ENCODE data around the gene CDH6. TPM values are rescaled to one million over a fixed set of nuclear protein-coding genes. Genes with fewer than 3 reads are reported as not detected.

CDH6 gene
- total RNA-seq, 1 donor from 2014 or later: 5.7 TPM

DNA sequence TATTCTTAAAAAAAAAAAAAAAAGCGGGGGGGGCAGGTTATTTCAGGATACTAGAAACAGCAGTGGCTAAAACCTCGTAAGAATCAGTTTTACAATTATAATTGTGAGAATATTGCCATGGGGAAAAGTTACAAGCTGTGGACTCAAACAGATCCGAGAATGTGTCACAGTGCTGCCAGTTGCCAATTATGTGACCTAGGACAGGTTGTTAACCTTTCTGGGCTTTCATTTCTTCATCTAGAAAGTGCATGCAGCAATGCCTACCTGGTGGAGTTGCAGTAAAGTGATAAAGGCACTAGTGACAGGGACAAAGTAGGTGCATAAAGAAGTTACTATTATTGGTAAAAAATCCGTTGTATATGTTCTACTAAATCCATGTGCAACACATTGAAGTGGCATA is 75.8 kb downstream of the CDH6 start:
- no peak overlapping the region for H3K4me3 ChIP-seq (ENCODE audit: low read length in 3 of 3)
- no peak overlapping the region for H3K9ac ChIP-seq (ENCODE audit: low read depth in 1 of 3, low read length in 3 of 3)
- no peaks in the 10 kb centered on the region for H3K36me3 ChIP-seq (ENCODE audit: control insufficient read depth in 3 of 3, insufficient read depth in 3 of 3, low read length in 3 of 3)
- peaks cover 0 to 3% (median 2%) of the 10 kb centered on the region in 3 donors for H3K27me3 ChIP-seq (ENCODE audit: control insufficient read depth in 3 of 3, insufficient read depth in 3 of 3, low read length in 3 of 3)
- H3K27ac ChIP-seq (ENCODE audit: low read depth, low read length): no peak overlapping the region
- H3K4me1 ChIP-seq (ENCODE audit: control insufficient read depth in 3 of 3, insufficient read depth in 3 of 3, low read length in 3 of 3): no peaks in the 10 kb centered on the region
- H3K9me3 ChIP-seq (ENCODE audit: control insufficient read depth in 3 of 3, low read length in 3 of 3): no peaks in the 10 kb centered on the region

DNA sequence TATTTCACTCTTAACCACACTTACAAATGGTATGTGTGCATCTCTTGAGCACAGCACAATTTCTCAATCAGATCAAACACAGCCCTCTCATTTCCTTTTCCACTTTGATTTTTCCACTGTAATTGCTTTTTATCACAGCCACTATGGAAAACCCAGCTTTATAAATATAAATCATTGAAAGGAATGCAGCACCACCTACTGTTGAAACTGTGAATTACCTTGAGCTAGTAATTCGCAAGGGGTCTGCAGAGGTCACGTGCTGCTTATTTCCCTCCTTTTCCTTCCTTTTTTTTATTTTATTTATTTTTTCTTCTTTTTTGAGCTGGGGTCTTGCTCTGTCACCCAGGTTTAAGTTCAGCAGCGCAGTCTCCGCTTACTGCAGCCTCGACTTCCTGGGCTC is 76.9 kb downstream of the CDH6 start:
- Histone ChIP-seq H3K27ac (ENCODE audit: low read depth, low read length) (no peak overlapping the region), H3K4me1 (ENCODE audit: control insufficient read depth in 3 of 3, insufficient read depth in 3 of 3, low read length in 3 of 3) (no peaks in the 10 kb centered on the region), H3K27me3 (ENCODE audit: control insufficient read depth in 3 of 3, insufficient read depth in 3 of 3, low read length in 3 of 3) (peaks cover 0 to 3% (median 2%) of the 10 kb centered on the region in 3 donors), H3K9me3 (ENCODE audit: control insufficient read depth in 3 of 3, low read length in 3 of 3) (no peaks in the 10 kb centered on the region), H3K4me3 (ENCODE audit: low read length in 3 of 3) (no peak overlapping the region), H3K9ac (ENCODE audit: low read depth in 1 of 3, low read length in 3 of 3) (no peak overlapping the region), H3K36me3 (ENCODE audit: control insufficient read depth in 3 of 3, insufficient read depth in 3 of 3, low read length in 3 of 3) (no peaks in the 10 kb centered on the region)

DNA sequence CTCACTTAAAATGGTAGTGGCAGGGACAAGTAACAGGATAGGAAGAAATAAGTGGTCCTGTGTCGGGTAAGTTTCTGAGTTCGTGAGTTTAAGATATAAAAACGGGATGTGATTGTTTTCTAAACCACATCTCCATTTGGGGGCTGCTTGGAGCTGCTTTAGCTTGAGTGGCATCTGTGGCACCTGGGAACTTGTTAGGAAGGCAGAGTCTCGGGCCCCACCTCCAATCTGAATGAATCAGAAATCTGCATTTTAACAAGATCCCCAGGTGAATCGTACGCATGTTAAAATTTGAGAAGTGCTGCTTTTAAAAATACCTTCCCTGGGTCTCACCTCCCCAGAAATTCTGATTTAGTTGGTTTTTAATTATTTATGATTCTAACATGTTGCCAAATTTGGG is 78.1 kb downstream of the CDH6 start:
- H3K27me3 ChIP-seq (ENCODE audit: control insufficient read depth in 3 of 3, insufficient read depth in 3 of 3, low read length in 3 of 3): peaks cover 0 to 3% (median 2%) of the 10 kb centered on the region in 3 donors
- H3K9ac ChIP-seq (ENCODE audit: low read depth in 1 of 3, low read length in 3 of 3): no peak overlapping the region
- no peaks in the 10 kb centered on the region for H3K36me3 ChIP-seq (ENCODE audit: control insufficient read depth in 3 of 3, insufficient read depth in 3 of 3, low read length in 3 of 3)
- H3K9me3 ChIP-seq (ENCODE audit: control insufficient read depth in 3 of 3, low read length in 3 of 3): no peaks in the 10 kb centered on the region
- H3K4me1 ChIP-seq (ENCODE audit: control insufficient read depth in 3 of 3, insufficient read depth in 3 of 3, low read length in 3 of 3): no peaks in the 10 kb centered on the region
- no peak overlapping the region for H3K27ac ChIP-seq (ENCODE audit: low read depth, low read length)
- no peak overlapping the region for H3K4me3 ChIP-seq (ENCODE audit: low read length in 3 of 3)

DNA sequence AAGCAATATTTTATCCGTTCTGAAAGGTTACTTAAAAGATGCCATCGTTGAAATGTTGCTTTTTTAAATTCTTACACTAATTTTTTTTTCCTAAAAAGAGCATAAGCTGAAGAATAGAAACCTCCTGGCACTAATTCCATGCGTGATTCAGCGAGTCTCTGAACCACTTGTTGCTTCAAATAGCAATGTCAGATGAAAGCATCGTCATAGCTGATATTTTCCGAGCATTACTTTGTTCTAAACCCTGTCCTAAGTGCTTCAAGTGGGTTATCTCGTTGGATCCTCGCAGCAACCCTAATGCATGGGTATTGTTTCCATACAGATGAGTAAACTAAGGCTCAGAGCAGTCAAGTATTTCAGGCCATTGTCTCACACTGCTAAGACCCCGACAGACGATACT is 79.7 kb downstream of the CDH6 start:
- no peak overlapping the region for H3K4me3 ChIP-seq (ENCODE audit: low read length in 3 of 3)
- H3K27me3 ChIP-seq (ENCODE audit: control insufficient read depth in 3 of 3, insufficient read depth in 3 of 3, low read length in 3 of 3): peaks cover 0 to 2% (median 0%) of the 10 kb centered on the region in 3 donors

DNA sequence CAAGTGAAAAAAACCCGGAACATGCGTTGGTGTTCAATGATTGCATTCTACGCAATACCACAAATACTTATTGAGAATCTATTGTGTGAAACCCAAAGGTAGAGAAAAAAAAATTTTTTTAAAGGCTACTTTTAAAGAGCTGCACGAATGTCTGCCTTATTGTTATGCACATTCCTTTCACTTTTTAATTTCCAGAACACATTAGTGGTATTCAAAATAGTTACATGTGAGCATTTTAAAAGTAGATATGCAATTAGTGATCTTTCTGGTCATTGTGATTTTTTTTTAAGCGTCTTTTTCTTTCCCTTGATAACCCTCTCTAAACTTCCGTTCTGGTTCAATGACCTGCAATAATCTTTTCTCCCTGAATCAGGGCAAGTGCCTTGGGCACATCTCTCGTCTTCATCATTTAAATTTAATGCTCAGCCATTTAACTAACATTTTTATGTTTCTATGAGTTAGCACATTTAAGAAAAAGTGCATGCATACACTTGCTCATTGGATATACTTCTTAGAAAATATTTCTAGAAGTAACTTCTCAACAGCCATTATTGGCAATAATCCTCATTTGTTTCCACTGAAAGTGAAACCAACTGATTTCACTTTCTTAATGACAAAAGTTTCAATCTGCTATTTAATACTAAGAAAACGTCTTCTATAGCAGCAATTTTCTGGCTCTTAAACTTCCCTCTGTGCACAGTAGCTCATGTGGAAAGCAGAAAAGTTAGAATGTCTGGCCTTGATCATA is 80.3 kb downstream of the CDH6 start:
- no peaks in the 10 kb centered on the region for H3K9me3 ChIP-seq (ENCODE audit: control insufficient read depth in 3 of 3, low read length in 3 of 3)

More for the DNA sequence above, 79.7 kb downstream of the CDH6 start:
- H3K27ac ChIP-seq (ENCODE audit: low read depth, low read length): no peak overlapping the region
- H3K36me3 ChIP-seq (ENCODE audit: control insufficient read depth in 3 of 3, insufficient read depth in 3 of 3, low read length in 3 of 3): no peaks in the 10 kb centered on the region
- H3K4me1 ChIP-seq (ENCODE audit: control insufficient read depth in 3 of 3, insufficient read depth in 3 of 3, low read length in 3 of 3): no peaks in the 10 kb centered on the region
- H3K9me3 ChIP-seq (ENCODE audit: control insufficient read depth in 3 of 3, low read length in 3 of 3): no peaks in the 10 kb centered on the region
- no peak overlapping the region for H3K9ac ChIP-seq (ENCODE audit: low read depth in 1 of 3, low read length in 3 of 3)

DNA sequence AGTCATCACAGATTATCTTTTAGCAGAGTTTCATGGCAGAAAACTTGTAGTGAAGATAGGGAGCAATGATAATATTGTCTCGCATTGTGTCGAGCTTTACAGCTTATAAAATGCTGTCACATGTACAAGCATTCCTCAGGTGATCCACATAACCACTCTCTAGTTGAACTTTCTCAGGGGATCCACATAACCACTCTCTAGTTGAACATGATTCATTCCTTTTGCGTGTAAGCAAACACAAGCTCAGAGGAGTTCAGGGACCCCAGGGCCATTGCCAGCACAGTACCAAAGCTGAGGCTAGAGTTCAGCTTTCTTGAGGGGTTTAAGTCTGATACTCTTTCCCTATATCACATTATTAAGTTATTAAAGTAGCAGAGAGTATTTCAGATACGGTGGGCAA is 86.7 kb downstream of the CDH6 start:
- Histone ChIP-seq H3K27me3 (ENCODE audit: control insufficient read depth in 3 of 3, insufficient read depth in 3 of 3, low read length in 3 of 3) (no peaks in the 10 kb centered on the region), H3K4me1 (ENCODE audit: control insufficient read depth in 3 of 3, insufficient read depth in 3 of 3, low read length in 3 of 3) (no peaks in the 10 kb centered on the region), H3K36me3 (ENCODE audit: control insufficient read depth in 3 of 3, insufficient read depth in 3 of 3, low read length in 3 of 3) (no peaks in the 10 kb centered on the region), H3K9ac (ENCODE audit: low read depth in 1 of 3, low read length in 3 of 3) (no peak overlapping the region), H3K27ac (ENCODE audit: low read depth, low read length) (no peak overlapping the region), H3K4me3 (ENCODE audit: low read length in 3 of 3) (no peak overlapping the region), H3K9me3 (ENCODE audit: control insufficient read depth in 3 of 3, low read length in 3 of 3) (no peaks in the 10 kb centered on the region)

More for the DNA sequence above, 80.3 kb downstream of the CDH6 start:
- no peaks in the 10 kb centered on the region for H3K36me3 ChIP-seq (ENCODE audit: control insufficient read depth in 3 of 3, insufficient read depth in 3 of 3, low read length in 3 of 3)
- peaks cover 0 to 2% (median 0%) of the 10 kb centered on the region in 3 donors for H3K27me3 ChIP-seq (ENCODE audit: control insufficient read depth in 3 of 3, insufficient read depth in 3 of 3, low read length in 3 of 3)
- H3K4me1 ChIP-seq (ENCODE audit: control insufficient read depth in 3 of 3, insufficient read depth in 3 of 3, low read length in 3 of 3): no peaks in the 10 kb centered on the region
- peak overlapping the region in 1 of 3 donors; percentile 55 for H3K4me3 ChIP-seq (ENCODE audit: low read length in 3 of 3)
- peak overlapping the region in 1 of 3 donors; percentile 34 for H3K9ac ChIP-seq (ENCODE audit: low read depth in 1 of 3, low read length in 3 of 3)
- peak overlapping the region; percentile 14 for H3K27ac ChIP-seq (ENCODE audit: low read depth, low read length)

DNA sequence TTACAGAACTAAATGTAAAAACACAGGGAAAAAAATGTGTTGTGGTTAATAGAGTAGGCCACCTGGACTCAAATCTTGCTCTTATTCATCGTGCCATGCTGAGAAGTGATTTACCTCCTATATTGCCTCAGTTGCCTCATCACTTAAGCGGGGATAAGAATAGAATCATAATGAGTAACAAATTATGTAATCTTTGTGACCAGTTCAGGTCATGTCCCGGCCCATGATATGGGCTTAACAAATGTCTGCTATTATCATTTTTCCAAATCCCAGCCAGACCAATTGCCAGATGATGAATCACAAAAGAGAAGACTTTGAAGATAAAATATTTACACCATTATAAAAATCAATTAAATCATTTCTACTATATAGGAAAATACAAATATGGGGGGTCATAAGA is 89.8 kb downstream of the CDH6 start:
- H3K27ac ChIP-seq (ENCODE audit: low read depth, low read length): no peak overlapping the region
- H3K4me3 ChIP-seq (ENCODE audit: low read length in 3 of 3): no peak overlapping the region
- no peak overlapping the region for H3K9ac ChIP-seq (ENCODE audit: low read depth in 1 of 3, low read length in 3 of 3)
- no peaks in the 10 kb centered on the region for H3K36me3 ChIP-seq (ENCODE audit: control insufficient read depth in 3 of 3, insufficient read depth in 3 of 3, low read length in 3 of 3)
- no peaks in the 10 kb centered on the region for H3K4me1 ChIP-seq (ENCODE audit: control insufficient read depth in 3 of 3, insufficient read depth in 3 of 3, low read length in 3 of 3)
- no peaks in the 10 kb centered on the region for H3K27me3 ChIP-seq (ENCODE audit: control insufficient read depth in 3 of 3, insufficient read depth in 3 of 3, low read length in 3 of 3)
- H3K9me3 ChIP-seq (ENCODE audit: control insufficient read depth in 3 of 3, low read length in 3 of 3): no peaks in the 10 kb centered on the region

DNA sequence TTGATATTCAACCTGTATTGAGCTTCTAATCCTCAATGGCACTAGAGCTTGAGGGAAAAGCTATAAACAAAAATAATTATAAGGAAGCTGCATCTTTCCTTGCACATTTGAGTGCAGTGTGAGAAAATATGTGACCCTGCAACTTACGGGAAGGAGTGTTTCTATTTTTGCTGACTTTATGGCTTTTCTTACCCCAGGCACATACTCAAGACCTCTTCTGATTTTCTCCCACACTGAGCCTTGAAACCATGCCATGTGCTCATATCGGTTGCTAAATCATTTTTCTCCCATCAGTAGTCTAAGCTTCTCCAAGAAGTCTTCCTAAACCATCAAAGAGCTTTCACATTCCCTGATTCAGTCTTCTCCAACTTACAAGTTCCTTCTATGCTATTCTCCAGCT is 91.5 kb downstream of the CDH6 start:
- H3K36me3 ChIP-seq (ENCODE audit: control insufficient read depth in 3 of 3, insufficient read depth in 3 of 3, low read length in 3 of 3): no peaks in the 10 kb centered on the region
- no peak overlapping the region for H3K27ac ChIP-seq (ENCODE audit: low read depth, low read length)
- H3K27me3 ChIP-seq (ENCODE audit: control insufficient read depth in 3 of 3, insufficient read depth in 3 of 3, low read length in 3 of 3): no peaks in the 10 kb centered on the region
- H3K4me3 ChIP-seq (ENCODE audit: low read length in 3 of 3): no peak overlapping the region
- H3K9me3 ChIP-seq (ENCODE audit: control insufficient read depth in 3 of 3, low read length in 3 of 3): no peaks in the 10 kb centered on the region
- H3K4me1 ChIP-seq (ENCODE audit: control insufficient read depth in 3 of 3, insufficient read depth in 3 of 3, low read length in 3 of 3): no peaks in the 10 kb centered on the region
- no peak overlapping the region for H3K9ac ChIP-seq (ENCODE audit: low read depth in 1 of 3, low read length in 3 of 3)

DNA sequence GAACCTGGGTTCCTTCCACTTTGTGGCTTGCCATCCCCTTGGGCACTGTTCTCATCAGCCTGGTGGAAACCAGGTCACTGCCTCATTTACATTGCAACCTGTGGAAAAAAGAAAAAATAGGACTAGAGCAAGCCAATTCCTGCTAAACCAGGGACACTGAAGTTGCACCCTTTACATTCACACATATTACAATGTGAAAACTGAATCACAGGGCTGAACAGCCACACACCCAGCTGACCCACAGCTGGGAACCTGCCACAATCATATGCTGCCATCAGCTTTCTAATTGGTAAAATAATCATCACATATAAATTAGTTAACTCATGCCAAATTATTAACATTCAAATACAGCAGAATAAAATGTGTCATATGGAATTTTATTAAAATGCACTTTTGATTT is 94.5 kb downstream of the CDH6 start:
- Histone ChIP-seq H3K4me3 (ENCODE audit: low read length in 3 of 3) (no peak overlapping the region), H3K27me3 (ENCODE audit: control insufficient read depth in 3 of 3, insufficient read depth in 3 of 3, low read length in 3 of 3) (no peaks in the 10 kb centered on the region), H3K36me3 (ENCODE audit: control insufficient read depth in 3 of 3, insufficient read depth in 3 of 3, low read length in 3 of 3) (no peaks in the 10 kb centered on the region), H3K27ac (ENCODE audit: low read depth, low read length) (no peak overlapping the region), H3K4me1 (ENCODE audit: control insufficient read depth in 3 of 3, insufficient read depth in 3 of 3, low read length in 3 of 3) (no peaks in the 10 kb centered on the region), H3K9ac (ENCODE audit: low read depth in 1 of 3, low read length in 3 of 3) (no peak overlapping the region), H3K9me3 (ENCODE audit: control insufficient read depth in 3 of 3, low read length in 3 of 3) (no peaks in the 10 kb centered on the region)

DNA sequence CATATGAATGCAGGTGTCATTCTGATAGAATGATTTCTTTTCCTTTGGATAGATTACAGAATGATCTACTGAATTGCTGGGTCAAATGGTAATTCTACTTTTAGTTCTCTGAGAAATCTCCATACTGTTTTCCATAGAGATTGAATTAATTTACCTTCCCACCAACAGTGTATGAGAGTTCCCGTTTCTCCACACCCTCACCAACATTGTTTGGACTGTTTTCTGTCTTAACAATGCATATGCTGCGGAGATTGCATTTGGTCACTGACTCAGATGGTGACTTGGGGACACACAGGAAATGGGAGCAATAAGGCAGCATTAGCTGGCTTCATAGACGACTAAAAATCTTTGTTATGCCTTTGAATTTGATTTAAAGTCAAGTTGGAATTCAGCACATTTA is 95.9 kb downstream of the CDH6 start:
- no peak overlapping the region for H3K9ac ChIP-seq (ENCODE audit: low read depth in 1 of 3, low read length in 3 of 3)

More for the DNA sequence above, 95.9 kb downstream of the CDH6 start:
- H3K9me3 ChIP-seq (ENCODE audit: control insufficient read depth in 3 of 3, low read length in 3 of 3): no peaks in the 10 kb centered on the region
- H3K27ac ChIP-seq (ENCODE audit: low read depth, low read length): no peak overlapping the region
- H3K4me3 ChIP-seq (ENCODE audit: low read length in 3 of 3): no peak overlapping the region
- H3K4me1 ChIP-seq (ENCODE audit: control insufficient read depth in 3 of 3, insufficient read depth in 3 of 3, low read length in 3 of 3): no peaks in the 10 kb centered on the region
- H3K27me3 ChIP-seq (ENCODE audit: control insufficient read depth in 3 of 3, insufficient read depth in 3 of 3, low read length in 3 of 3): no peaks in the 10 kb centered on the region
- H3K36me3 ChIP-seq (ENCODE audit: control insufficient read depth in 3 of 3, insufficient read depth in 3 of 3, low read length in 3 of 3): no peaks in the 10 kb centered on the region

Measured in skeletal muscle tissue (tissue), 4 donors.